ENCODE data around the gene PLTP. TPM values are rescaled to one million over a fixed set of nuclear protein-coding genes. Genes with fewer than 3 reads are reported as not detected.

The PLTP gene
- total RNA-seq, 1 experiment from 2014 or later = 1.4 TPM

- BruUV-seq (replicated peaks) = no TSS peak
- no peaks in the 10 kb centered on the region for H3K9me3 Mint-ChIP-seq (ENCODE audit: low read depth, unreplicated experiment)
- H3K4me3 Mint-ChIP-seq (ENCODE audit: low read depth, unreplicated experiment) = no peak overlapping the region
- TF ChIP-seq CTCF (IDR thresholded peaks at IDR 0.05; ENCODE audit: unreplicated experiment) = no peak
- intact Hi-C loops (cut with micrococcal nuclease; ENCODE audit: unreplicated experiment) = no loop called here
- no peak overlapping the region for H3K27ac Mint-ChIP-seq (ENCODE audit: unreplicated experiment)
- peaks cover 84% of the 10 kb centered on the region for H3K36me3 Mint-ChIP-seq (ENCODE audit: insufficient read depth, unreplicated experiment)
- no peaks in the 10 kb centered on the region for H3K4me1 Mint-ChIP-seq (ENCODE audit: low read depth, unreplicated experiment)
- CTCF ChIA-PET = interaction anchor here (0.6 kb wide), 1 partner anchor 145 kb away, joined by 3 read pairs; no protein-coding TSS in a partner anchor
- no peak for DNase-seq
- no peaks in the 10 kb centered on the region for H3K27me3 Mint-ChIP-seq (ENCODE audit: unreplicated experiment)
Measured at GRCh38 chr20:45944965-45945677, 33.2 kb upstream of the PLTP start.

- no peak overlapping the region for H3K27ac Mint-ChIP-seq (ENCODE audit: unreplicated experiment)
- DNase-seq = no peak
- no peak overlapping the region for H3K4me3 Mint-ChIP-seq (ENCODE audit: low read depth, unreplicated experiment)
- no peaks in the 10 kb centered on the region for H3K27me3 Mint-ChIP-seq (ENCODE audit: unreplicated experiment)
- BruUV-seq (replicated peaks) = TSS peak; percentile 17
- peaks cover 84% of the 10 kb centered on the region for H3K36me3 Mint-ChIP-seq (ENCODE audit: insufficient read depth, unreplicated experiment)
- intact Hi-C loops (cut with micrococcal nuclease; ENCODE audit: unreplicated experiment) = no loop called here
- CTCF ChIA-PET = interaction anchor here (0.6 kb wide), 2 partner anchors 13 to 144 kb away, joined by 3 read pairs; no protein-coding TSS in a partner anchor
- peak; percentile 13 for TF ChIP-seq CTCF (IDR thresholded peaks at IDR 0.05; ENCODE audit: unreplicated experiment)
- no peaks in the 10 kb centered on the region for H3K9me3 Mint-ChIP-seq (ENCODE audit: low read depth, unreplicated experiment)
- H3K4me1 Mint-ChIP-seq (ENCODE audit: low read depth, unreplicated experiment) = no peaks in the 10 kb centered on the region
Measured at GRCh38 chr20:45944151-45944964, 32.4 kb upstream of the PLTP start.

- Mint-ChIP-seq H3K27ac (ENCODE audit: unreplicated experiment) (no peak overlapping the region), H3K27me3 (ENCODE audit: unreplicated experiment) (no peaks in the 10 kb centered on the region), H3K9me3 (ENCODE audit: low read depth, unreplicated experiment) (no peaks in the 10 kb centered on the region), H3K4me3 (ENCODE audit: low read depth, unreplicated experiment) (no peak overlapping the region), H3K4me1 (ENCODE audit: low read depth, unreplicated experiment) (no peaks in the 10 kb centered on the region), H3K36me3 (ENCODE audit: insufficient read depth, unreplicated experiment) (peaks cover 84% of the 10 kb centered on the region)
- CTCF ChIA-PET = interaction anchor here (0.6 kb wide), 1 partner anchor 14 kb away, joined by 3 read pairs; no protein-coding TSS in a partner anchor
- BruUV-seq (replicated peaks) = no TSS peak
- intact Hi-C loops (cut with micrococcal nuclease; ENCODE audit: unreplicated experiment) = no loop called here
- DNase-seq = no peak
- no peak for TF ChIP-seq CTCF (IDR thresholded peaks at IDR 0.05; ENCODE audit: unreplicated experiment)
Measured at GRCh38 chr20:45943613-45944012, 31.7 kb upstream of the PLTP start.

- no peaks in the 10 kb centered on the region for H3K27me3 Mint-ChIP-seq (ENCODE audit: unreplicated experiment)
- CTCF ChIA-PET = interaction anchor here (0.6 kb wide), 1 partner anchor 861 kb away, joined by 4 read pairs; no protein-coding TSS in a partner anchor
- no TSS peak for BruUV-seq (replicated peaks)
- H3K36me3 Mint-ChIP-seq (ENCODE audit: insufficient read depth, unreplicated experiment) = peaks cover 72% of the 10 kb centered on the region
- no peak for TF ChIP-seq CTCF (IDR thresholded peaks at IDR 0.05; ENCODE audit: unreplicated experiment)
- intact Hi-C loops (cut with micrococcal nuclease; ENCODE audit: unreplicated experiment) = no loop called here
- no peak overlapping the region for H3K4me3 Mint-ChIP-seq (ENCODE audit: low read depth, unreplicated experiment)
- peaks cover 6% of the 10 kb centered on the region for H3K4me1 Mint-ChIP-seq (ENCODE audit: low read depth, unreplicated experiment)
- H3K27ac Mint-ChIP-seq (ENCODE audit: unreplicated experiment) = no peak overlapping the region
- no peak for DNase-seq
- no peaks in the 10 kb centered on the region for H3K9me3 Mint-ChIP-seq (ENCODE audit: low read depth, unreplicated experiment)
Measured at GRCh38 chr20:45940469-45940868, 28.5 kb upstream of the PLTP start.
